Measurements from ENCODE around the gene NID1. TPM values are rescaled to one million over a fixed set of nuclear protein-coding genes. Genes with fewer than 3 reads are reported as not detected.

NID1 gene
- total and polyA plus RNA-seq, 9 of the 15 experiments (the other 6 are each of a cell fraction or from before 2014, with no cell fraction given) = 0.22 TPM; not detected in 8

DNA sequence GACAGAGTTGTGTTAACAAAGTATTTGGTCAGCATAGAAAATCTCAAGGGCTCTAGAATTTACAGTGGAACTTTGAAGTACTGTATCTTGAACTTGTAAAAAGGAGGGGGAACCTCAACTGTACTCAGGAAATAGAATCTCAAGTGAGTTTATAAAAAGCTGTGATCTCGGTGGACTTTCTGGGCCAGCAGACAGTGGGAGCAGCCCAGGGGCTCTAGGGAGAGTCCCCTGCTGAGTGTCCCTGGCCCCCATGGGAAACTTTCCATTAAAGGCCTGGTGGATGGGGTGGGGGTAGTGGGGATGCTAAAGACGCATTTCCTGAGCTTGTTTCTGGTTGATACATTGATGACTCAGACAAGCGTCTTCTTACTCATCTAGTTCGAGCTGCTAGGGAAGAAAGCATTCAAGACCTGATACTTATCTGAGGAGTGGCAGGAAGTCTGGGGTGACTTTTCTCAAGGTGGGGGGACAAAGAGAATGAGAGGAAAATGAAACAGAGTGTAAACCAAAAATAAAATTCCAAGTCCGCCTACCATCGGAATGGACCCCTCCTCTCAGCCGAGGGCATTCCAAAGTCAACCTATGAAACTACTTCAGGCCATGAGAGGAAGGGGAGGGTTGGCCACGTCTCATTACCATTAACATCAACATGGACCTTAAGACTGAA is 65.5 kb downstream of the NID1 start (continued):
- TF ChIP-seq, protein P1, sequence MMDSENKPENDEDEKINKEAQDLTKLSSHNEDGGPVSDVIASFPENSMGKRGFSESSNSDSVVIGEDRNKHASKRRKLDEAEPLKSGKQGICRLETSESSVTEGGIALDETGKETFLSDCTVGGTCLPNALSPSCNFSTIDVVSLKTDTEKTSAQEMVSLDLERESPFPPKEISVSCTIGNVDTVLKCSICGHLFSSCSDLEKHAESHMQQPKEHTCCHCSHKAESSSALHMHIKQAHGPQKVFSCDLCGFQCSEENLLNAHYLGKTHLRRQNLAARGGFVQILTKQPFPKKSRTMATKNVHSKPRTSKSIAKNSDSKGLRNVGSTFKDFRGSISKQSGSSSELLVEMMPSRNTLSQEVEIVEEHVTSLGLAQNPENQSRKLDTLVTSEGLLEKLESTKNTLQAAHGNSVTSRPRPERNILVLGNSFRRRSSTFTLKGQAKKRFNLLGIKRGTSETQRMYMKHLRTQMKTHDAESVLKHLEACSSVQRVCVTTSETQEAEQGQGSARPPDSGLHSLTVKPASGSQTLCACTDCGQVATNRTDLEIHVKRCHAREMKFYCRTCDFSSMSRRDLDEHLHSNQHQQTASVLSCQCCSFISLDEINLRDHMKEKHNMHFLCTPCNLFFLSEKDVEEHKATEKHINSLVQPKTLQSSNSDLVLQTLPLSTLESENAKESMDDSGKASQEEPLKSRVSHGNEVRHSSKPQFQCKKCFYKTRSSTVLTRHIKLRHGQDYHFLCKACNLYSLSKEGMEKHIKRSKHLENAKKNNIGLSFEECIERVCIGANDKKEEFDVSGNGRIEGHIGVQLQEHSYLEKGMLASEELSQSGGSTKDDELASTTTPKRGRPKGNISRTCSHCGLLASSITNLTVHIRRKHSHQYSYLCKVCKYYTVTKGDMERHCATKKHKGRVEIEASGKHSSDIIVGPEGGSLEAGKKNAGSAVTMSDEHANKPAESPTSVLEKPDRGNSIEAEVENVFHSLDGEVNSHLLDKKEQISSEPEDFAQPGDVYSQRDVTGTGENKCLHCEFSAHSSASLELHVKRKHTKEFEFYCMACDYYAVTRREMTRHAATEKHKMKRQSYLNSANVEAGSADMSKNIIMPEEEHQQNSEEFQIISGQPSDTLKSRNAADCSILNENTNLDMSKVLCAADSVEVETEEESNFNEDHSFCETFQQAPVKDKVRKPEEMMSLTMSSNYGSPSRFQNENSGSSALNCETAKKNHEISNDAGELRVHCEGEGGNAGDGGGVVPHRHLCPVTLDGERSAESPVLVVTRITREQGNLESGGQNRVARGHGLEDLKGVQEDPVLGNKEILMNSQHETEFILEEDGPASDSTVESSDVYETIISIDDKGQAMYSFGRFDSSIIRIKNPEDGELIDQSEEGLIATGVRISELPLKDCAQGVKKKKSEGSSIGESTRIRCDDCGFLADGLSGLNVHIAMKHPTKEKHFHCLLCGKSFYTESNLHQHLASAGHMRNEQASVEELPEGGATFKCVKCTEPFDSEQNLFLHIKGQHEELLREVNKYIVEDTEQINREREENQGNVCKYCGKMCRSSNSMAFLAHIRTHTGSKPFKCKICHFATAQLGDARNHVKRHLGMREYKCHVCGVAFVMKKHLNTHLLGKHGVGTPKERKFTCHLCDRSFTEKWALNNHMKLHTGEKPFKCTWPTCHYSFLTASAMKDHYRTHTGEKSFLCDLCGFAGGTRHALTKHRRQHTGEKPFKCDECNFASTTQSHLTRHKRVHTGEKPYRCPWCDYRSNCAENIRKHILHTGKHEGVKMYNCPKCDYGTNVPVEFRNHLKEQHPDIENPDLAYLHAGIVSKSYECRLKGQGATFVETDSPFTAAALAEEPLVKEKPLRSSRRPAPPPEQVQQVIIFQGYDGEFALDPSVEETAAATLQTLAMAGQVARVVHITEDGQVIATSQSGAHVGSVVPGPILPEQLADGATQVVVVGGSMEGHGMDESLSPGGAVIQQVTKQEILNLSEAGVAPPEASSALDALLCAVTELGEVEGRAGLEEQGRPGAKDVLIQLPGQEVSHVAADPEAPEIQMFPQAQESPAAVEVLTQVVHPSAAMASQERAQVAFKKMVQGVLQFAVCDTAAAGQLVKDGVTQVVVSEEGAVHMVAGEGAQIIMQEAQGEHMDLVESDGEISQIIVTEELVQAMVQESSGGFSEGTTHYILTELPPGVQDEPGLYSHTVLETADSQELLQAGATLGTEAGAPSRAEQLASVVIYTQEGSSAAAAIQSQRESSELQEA (IDR thresholded peaks at IDR 0.05; ENCODE audit: low read depth) = no peak
- TF ChIP-seq, protein P2, sequence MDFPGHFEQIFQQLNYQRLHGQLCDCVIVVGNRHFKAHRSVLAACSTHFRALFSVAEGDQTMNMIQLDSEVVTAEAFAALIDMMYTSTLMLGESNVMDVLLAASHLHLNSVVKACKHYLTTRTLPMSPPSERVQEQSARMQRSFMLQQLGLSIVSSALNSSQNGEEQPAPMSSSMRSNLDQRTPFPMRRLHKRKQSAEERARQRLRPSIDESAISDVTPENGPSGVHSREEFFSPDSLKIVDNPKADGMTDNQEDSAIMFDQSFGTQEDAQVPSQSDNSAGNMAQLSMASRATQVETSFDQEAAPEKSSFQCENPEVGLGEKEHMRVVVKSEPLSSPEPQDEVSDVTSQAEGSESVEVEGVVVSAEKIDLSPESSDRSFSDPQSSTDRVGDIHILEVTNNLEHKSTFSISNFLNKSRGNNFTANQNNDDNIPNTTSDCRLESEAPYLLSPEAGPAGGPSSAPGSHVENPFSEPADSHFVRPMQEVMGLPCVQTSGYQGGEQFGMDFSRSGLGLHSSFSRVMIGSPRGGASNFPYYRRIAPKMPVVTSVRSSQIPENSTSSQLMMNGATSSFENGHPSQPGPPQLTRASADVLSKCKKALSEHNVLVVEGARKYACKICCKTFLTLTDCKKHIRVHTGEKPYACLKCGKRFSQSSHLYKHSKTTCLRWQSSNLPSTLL (IDR thresholded peaks at IDR 0.05) = no peak
- TF ChIP-seq ZNF324 (CRISPR knock-in tag; IDR thresholded peaks at IDR 0.05) = no peak
- no peak for TF ChIP-seq HDAC1 (IDR thresholded peaks at IDR 0.05)
- no peak for TF ChIP-seq ZFP30 (CRISPR knock-in tag; IDR thresholded peaks at IDR 0.05; ENCODE audit: borderline replicate concordance)
- TF ChIP-seq, protein P3, sequence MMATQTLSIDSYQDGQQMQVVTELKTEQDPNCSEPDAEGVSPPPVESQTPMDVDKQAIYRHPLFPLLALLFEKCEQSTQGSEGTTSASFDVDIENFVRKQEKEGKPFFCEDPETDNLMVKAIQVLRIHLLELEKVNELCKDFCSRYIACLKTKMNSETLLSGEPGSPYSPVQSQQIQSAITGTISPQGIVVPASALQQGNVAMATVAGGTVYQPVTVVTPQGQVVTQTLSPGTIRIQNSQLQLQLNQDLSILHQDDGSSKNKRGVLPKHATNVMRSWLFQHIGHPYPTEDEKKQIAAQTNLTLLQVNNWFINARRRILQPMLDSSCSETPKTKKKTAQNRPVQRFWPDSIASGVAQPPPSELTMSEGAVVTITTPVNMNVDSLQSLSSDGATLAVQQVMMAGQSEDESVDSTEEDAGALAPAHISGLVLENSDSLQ (IDR thresholded peaks at IDR 0.05) = peak; percentile 42; the same call in 1 of the 2 replicates
- no peak for TF ChIP-seq ZNF134 (CRISPR knock-in tag; conservative IDR thresholded peaks at IDR 0.05)
- TF ChIP-seq ZNF561 (CRISPR knock-in tag; conservative IDR thresholded peaks at IDR 0.05) = no peak
- no peak for TF ChIP-seq GATAD2A (IDR thresholded peaks at IDR 0.05)
- TF ChIP-seq, protein P4, sequence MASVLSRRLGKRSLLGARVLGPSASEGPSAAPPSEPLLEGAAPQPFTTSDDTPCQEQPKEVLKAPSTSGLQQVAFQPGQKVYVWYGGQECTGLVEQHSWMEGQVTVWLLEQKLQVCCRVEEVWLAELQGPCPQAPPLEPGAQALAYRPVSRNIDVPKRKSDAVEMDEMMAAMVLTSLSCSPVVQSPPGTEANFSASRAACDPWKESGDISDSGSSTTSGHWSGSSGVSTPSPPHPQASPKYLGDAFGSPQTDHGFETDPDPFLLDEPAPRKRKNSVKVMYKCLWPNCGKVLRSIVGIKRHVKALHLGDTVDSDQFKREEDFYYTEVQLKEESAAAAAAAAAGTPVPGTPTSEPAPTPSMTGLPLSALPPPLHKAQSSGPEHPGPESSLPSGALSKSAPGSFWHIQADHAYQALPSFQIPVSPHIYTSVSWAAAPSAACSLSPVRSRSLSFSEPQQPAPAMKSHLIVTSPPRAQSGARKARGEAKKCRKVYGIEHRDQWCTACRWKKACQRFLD (CRISPR knock-in tag; IDR thresholded peaks at IDR 0.05) = no peak; the same call in 1 of the 2 replicates
- no peak for TF ChIP-seq SRSF9 (IDR thresholded peaks at IDR 0.05; ENCODE audit: borderline replicate concordance, low read depth, low read length)
- TF ChIP-seq RBM25 (IDR thresholded peaks at IDR 0.05; ENCODE audit: low read depth, low read length, severe bottlenecking) = no peak
- no peak for TF ChIP-seq ETV6 (IDR thresholded peaks at IDR 0.05; ENCODE audit: borderline replicate concordance in 1 of 2, low read depth in 2 of 2, low read length in 1 of 2)
- TF ChIP-seq ETV6 (CRISPR knock-in tag; IDR thresholded peaks at IDR 0.05; ENCODE audit: borderline replicate concordance) = no peak
- TF ChIP-seq SRSF7 (optimal IDR thresholded peaks at IDR 0.05; ENCODE audit: low read depth, low read length) = no peak
- no peak for TF ChIP-seq MECOM (CRISPR knock-in tag; IDR thresholded peaks at IDR 0.05)

Data from K562 (cell line).